Right atrium auricular region (tissue), 2 donors: ENCODE measurements around the gene LFNG. TPM values are rescaled to one million over a fixed set of nuclear protein-coding genes. Genes with fewer than 3 reads are reported as not detected.

Experiments used
- DNase-seq: peaks from one replicate; pipeline ENCODE4 v3.0.0-alpha.2; 2019; ENCODE audit warnings: low spot score
- H3K27ac ChIP-seq, 2 donors: fragments of 200-600 bp; sonication (generic); 1 replicate in 1 of 2; 2 replicates in 1 of 2; pipeline ENCODE4 v1.5.1; 2016 to 2019
- H3K27me3 ChIP-seq, 2 donors: fragments of 200-600 bp; sonication (generic); one replicate each; pipeline versions ENCODE4 v1.5.1 to v1.6.0; 2017 to 2019
- H3K36me3 ChIP-seq: fragments of 200-600 bp; sonication (generic); one replicate; pipeline ENCODE4 v1.5.1; 2016
- H3K4me1 ChIP-seq, 2 donors: fragments of 200-600 bp; sonication (generic); one replicate each; pipeline versions ENCODE4 v1.5.1 to v1.6.0; 2017 to 2019
- H3K4me3 ChIP-seq, 2 donors: fragments of 200-600 bp; sonication (generic); 1 replicate in 1 of 2; 2 replicates in 1 of 2; pipeline ENCODE4 v1.5.1; 2017 to 2019; ENCODE audit warnings: mild to moderate bottlenecking in 1 of 2, moderate library complexity in 1 of 2
- H3K9me3 ChIP-seq, 2 donors: fragments of 200-600 bp; sonication (generic); one replicate each; pipeline ENCODE4 v1.5.1; 2019
- total RNA-seq, 2 donors: library from RNA; depleted of rRNA; stranded (reverse); fragments of >200 nt; gene quantifications; one replicate each; pipeline ENCODE4 v1.1.0, GENCODE V29; 2016
- TF ChIP-seq, protein P1 (sequence below), 2 donors: fragments of 200-600 bp; sonication (generic); IDR thresholded peaks; one replicate each; pipeline ENCODE4 v1.5.1; 2019; ENCODE audit warnings: antibody characterized with exemption in 2 of 2

Gene LFNG
- total RNA-seq, 2 donors from 2014 or later, result 3.8 to 4.3 TPM

DNA sequence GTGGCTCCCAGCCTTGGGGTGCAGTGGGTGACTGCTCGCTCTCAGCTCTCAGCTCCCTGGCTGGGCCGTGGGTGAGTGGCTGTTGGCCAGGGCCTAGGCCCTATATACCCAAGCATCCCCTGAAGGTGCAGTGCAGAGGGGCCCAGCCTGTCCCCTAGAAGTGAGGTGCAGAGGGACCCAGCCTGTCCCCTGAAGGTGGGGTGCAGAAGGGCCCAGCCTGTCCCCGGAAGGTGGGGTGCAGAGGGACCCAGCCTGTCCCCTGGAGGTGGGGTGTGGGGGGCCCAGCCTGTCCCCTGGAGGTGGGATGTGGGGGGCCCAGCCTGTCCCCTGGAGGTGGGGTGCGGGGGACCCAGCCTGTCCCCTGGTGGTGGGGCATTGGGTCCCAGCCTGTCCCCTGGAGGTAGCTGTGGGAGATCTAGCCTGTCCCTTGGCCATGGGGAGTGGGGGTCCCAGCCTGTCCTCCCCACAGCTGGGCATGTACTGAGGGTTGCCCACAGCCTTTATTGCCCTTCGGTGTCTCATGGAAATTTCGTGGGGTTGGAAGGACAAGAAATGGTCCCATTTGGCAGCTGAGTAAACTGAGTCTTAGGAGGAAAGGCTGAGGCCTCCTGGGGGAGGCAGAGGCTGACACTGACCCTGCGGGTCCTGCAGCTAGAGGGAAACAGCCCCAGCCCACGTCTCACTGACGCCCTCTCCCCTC is 17.5 kb upstream of the LFNG start:
- no peaks in the 10 kb centered on the region for H3K27me3 ChIP-seq
- peaks cover 0 to 7% of the 10 kb centered on the region in 2 donors for H3K4me1 ChIP-seq
- H3K27ac ChIP-seq, result no peak overlapping the region
- DNase-seq, result no peak
- H3K36me3 ChIP-seq, result no peaks in the 10 kb centered on the region
- TF ChIP-seq, protein P1, sequence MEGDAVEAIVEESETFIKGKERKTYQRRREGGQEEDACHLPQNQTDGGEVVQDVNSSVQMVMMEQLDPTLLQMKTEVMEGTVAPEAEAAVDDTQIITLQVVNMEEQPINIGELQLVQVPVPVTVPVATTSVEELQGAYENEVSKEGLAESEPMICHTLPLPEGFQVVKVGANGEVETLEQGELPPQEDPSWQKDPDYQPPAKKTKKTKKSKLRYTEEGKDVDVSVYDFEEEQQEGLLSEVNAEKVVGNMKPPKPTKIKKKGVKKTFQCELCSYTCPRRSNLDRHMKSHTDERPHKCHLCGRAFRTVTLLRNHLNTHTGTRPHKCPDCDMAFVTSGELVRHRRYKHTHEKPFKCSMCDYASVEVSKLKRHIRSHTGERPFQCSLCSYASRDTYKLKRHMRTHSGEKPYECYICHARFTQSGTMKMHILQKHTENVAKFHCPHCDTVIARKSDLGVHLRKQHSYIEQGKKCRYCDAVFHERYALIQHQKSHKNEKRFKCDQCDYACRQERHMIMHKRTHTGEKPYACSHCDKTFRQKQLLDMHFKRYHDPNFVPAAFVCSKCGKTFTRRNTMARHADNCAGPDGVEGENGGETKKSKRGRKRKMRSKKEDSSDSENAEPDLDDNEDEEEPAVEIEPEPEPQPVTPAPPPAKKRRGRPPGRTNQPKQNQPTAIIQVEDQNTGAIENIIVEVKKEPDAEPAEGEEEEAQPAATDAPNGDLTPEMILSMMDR (IDR thresholded peaks at IDR 0.05), result no peak
- no peaks in the 10 kb centered on the region for H3K9me3 ChIP-seq
- H3K4me3 ChIP-seq, result no peak overlapping the region

DNA sequence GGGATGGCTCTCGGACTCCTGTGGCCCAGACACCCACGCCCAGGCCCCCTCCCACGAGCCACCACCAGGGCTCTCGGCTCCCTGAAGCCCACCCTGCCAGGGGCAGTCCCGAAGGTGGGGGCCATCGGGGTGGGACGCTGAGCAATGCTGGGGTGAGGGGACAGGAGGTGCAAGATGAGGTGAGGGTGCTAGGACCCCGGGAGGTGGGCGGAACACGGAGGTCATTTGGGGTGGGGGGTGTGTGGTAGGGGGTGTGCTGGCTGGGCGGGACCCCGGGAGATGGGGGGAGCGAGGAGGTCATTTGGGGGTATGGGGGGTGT is 17.0 kb upstream of the LFNG start:
- DNase-seq, result no peak
- TF ChIP-seq, protein P1 (IDR thresholded peaks at IDR 0.05), result no peak
- no peak overlapping the region for H3K27ac ChIP-seq

DNA sequence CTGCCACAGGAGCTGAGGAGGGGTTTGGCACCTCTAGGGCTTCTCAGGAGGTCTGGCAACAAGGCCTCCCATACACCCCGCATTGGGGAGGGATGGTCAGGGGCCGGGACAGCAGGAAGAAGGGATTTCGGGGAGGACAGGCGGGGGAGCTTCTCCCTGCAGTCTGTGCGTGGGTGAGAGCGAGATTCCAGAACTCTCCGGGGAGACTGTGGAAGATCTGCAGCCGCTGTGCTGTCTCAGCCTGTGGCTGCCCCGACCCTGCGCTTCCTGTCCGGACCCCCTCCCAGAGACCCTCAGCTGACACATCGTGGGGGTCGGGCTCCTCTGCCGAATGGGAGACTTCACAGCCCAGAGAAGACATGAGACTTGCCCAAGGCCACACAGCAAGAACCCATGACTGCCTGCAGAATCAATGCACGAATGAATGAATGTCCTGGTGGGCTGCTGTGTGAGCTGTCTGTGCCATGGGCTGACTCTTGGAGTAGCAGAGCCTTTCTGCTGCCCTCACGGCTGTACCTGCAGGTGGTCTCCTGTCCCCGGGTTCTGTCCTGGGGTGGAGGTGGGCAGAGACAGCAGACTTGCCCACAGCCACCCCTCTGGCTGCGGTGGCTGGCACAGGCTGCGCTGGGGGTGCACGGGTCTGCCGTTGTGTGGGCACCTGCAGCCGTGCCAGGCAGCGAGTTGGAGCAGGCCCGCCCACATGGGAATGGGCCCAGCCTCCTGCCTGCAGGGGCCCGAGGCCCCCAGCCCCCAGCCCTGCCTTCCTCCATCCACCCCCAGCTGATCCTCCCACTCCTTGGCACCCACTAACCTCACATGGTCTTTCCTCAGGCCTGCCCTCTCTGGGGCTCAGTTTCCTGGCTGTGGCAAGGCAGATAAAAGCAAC is 16.3 kb upstream of the LFNG start:
- no peak overlapping the region for H3K27ac ChIP-seq
- H3K4me1 ChIP-seq, result peaks cover 0 to 9% of the 10 kb centered on the region in 2 donors
- H3K27me3 ChIP-seq, result no peaks in the 10 kb centered on the region
- DNase-seq, result no peak
- TF ChIP-seq, protein P1 (IDR thresholded peaks at IDR 0.05), result no peak
- no peak overlapping the region for H3K4me3 ChIP-seq
- H3K36me3 ChIP-seq, result no peaks in the 10 kb centered on the region
- no peaks in the 10 kb centered on the region for H3K9me3 ChIP-seq

More for the DNA sequence above, 17.0 kb upstream of the LFNG start:
- Histone ChIP-seq H3K36me3 (no peaks in the 10 kb centered on the region), H3K4me1 (peaks cover 0 to 8% of the 10 kb centered on the region in 2 donors), H3K27me3 (no peaks in the 10 kb centered on the region), H3K4me3 (no peak overlapping the region), H3K9me3 (no peaks in the 10 kb centered on the region)

DNA sequence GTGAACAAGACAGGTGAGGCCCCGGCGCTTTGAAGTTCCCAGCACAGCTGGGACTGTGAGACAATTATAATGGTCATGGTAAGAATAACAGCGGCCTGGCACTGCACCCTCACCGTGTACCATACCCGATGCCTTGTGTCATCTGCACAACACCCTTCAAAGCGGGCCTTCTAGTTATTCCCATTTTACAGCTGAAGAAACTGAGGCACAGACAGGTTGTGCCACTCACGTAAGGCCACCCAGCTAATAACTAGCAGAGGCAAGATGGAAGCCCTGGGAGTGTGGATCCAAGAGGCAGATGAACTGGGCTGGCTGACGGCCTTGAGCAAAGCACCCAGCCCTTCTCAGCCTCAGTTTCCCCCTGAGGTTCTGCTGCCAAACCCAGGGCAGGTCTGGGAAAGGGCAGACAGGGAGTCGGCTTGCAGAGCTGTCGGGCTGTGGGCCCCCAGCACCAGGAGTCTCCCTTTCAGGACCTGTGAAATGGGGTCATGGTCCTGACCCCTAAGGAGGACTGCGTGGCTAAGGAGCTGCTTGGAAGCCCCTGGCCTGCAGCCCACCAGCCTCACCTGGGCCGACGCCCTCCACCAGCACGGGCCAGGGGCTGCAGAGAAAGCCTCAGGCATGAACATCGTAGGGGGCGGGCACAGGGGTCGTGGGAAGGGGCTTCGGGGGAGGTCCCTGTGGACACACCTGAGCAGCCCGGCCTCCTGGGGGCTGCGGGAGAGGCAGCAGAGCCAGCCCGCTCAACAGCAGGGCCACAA is 15.3 kb upstream of the LFNG start:
- Histone ChIP-seq H3K4me3 (no peak overlapping the region), H3K27me3 (no peaks in the 10 kb centered on the region), H3K36me3 (no peaks in the 10 kb centered on the region), H3K4me1 (peaks cover 0 to 19% of the 10 kb centered on the region in 2 donors), H3K9me3 (no peaks in the 10 kb centered on the region), H3K27ac (no peak overlapping the region)
- TF ChIP-seq, protein P1 (IDR thresholded peaks at IDR 0.05), result no peak
- no peak for DNase-seq

DNA sequence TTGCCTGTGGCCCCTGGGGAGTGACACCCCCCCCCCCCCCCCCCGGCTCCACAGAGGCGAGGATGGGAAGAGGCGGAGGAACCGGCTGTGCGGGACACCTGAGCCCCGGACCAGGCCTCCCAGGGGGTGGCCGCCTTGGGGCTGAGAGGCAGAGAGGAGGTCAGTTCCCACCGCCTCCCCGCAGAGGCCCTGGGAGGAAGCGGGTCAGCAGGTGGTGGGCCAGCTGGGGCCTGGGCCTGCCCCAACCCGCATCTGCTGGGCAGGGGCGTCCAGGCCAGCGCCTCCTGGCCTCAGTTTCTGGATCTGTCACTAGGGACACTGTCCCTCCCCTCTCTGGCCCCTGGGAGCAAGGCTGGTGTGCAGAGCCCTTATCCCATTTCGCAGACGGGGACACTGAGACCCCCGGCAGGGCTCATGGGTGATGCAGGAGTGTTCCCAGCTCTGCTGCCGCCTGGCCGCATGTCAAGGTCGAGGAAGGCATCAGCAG is 14.6 kb upstream of the LFNG start:
- Histone ChIP-seq H3K4me3 (no peak overlapping the region), H3K27ac (no peak overlapping the region), H3K4me1 (peaks cover 0 to 25% of the 10 kb centered on the region in 2 donors), H3K27me3 (no peaks in the 10 kb centered on the region), H3K9me3 (no peaks in the 10 kb centered on the region), H3K36me3 (no peaks in the 10 kb centered on the region)
- TF ChIP-seq, protein P1 (IDR thresholded peaks at IDR 0.05), result no peak
- no peak for DNase-seq
